Testis (tissue), 3 donors: ENCODE data around the gene C1QB. TPM values are rescaled to one million over a fixed set of nuclear protein-coding genes. Genes with fewer than 3 reads are reported as not detected.

Source experiments
- DNase-seq: peaks from one replicate; pipeline ENCODE4 v3.0.0-alpha.2; 2019
- H3K27ac ChIP-seq, 2 donors: fragments of 200-600 bp; sonication (generic); one replicate each; pipeline ENCODE4 v1.5.1; 2019
- H3K27me3 ChIP-seq: fragments of 200-600 bp; sonication (generic); one replicate; pipeline ENCODE4 v1.5.1; 2019
- H3K36me3 ChIP-seq: fragments of 200-600 bp; sonication (generic); one replicate; pipeline ENCODE4 v1.5.1; 2017; ENCODE audit warnings: low read depth; ENCODE audit errors: missing control alignments
- H3K4me1 ChIP-seq: fragments of 200-600 bp; sonication (generic); one replicate; pipeline ENCODE4 v1.5.1; 2019
- H3K4me3 ChIP-seq, 2 donors: fragments of 200-600 bp; sonication (generic); one replicate each; pipeline ENCODE4 v1.5.1; 2017 to 2019
- H3K9me3 ChIP-seq: fragments of 200-600 bp; sonication (generic); one replicate; pipeline ENCODE4 v1.5.1; 2017
- POLR2A ChIP-seq: fragments of 450-650 bp; IDR thresholded peaks from one replicate; pipeline ENCODE4 v1.6.1; 2017; ENCODE audit warnings: antibody characterized with exemption, mild to moderate bottlenecking, moderate library complexity
- whole genome bisulfite sequencing, 2 donors: methylation state at CpG; one replicate each; pipeline ENCODE4 v1.1.5; 2018; 5-methylcytosine and 5-hydroxymethylcytosine counted together
- intact Hi-C: fragments of 100-400 bp; cut with DNase I; formaldehyde crosslinking; loops from one replicate; pipeline ENCODE4 v1.15.1; 2023; ENCODE audit warnings: low total_unique reads
- polyA plus RNA-seq: library from polyadenylated mRNA; stranded (reverse); fragments of 350-450 nt; fragmentation: Illumina TruSeq; extraction: RNeasy Lipid Tissue Mini Kit (QIAGEN cat#74804); gene quantifications from one replicate; pipeline ENCODE4 v1.2.3, GENCODE V29; 2014; ENCODE audit warnings: low read depth, low replicate concordance; ENCODE audit not compliant: insufficient read depth
- total RNA-seq, 2 donors: library from RNA; depleted of rRNA; stranded (reverse); fragments of >200 nt; gene quantifications; one replicate each; pipeline ENCODE4 v1.2.3, GENCODE V29; 2016
- TF ChIP-seq, protein P1 (sequence below), 3 experiments: fragments of 450-650 bp in 2 of 3; fragments of 200-600 bp in 1 of 3; sonication (generic) in 1 of 3; IDR thresholded peaks; one replicate each; pipeline ENCODE4 v1.5.1; 2016 to 2019; ENCODE audit warnings: antibody characterized with exemption in 3 of 3, mild to moderate bottlenecking in 2 of 3, moderate library complexity in 1 of 3

C1QB gene
- total and polyA plus RNA-seq, 3 donors from 2014 or later: 16.8 to 155 (median 66.0) TPM

DNA sequence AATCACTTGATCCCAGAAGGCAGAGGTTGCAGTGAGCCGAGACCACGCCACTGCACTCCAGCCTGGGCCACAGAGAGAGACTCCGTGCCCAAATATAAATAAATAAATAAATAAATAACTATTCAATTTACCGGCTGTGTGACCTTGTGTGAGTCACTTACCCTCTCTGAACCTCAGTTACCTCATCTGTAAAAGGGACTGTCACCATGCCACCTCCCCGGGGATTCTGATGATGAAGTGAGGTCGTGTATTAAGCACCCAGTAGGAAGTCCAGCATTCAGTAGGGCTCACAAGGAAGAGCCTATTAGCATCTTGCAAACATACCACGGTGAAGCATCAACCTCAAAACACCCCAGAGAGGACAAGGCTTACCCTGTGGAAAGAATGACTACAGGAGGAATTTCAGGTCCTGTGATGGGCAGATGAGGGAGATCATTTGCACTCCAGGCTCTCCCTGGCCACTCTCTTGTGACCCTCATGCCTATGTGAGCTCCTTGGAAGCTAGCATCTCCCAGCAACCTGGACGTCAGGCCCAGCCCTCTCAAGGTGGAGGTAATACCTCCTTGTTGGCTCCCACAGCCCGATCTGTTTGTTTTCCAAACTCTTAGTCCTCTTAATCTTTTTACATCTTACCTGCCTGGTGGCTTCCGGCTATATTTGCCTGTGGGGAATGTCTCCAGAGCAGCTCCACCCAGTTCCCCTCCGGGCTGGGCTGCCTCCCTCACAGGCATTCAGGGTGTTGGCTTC is 24.2 kb upstream of the C1QB start:
- Histone ChIP-seq H3K4me1 (no peaks in the 10 kb centered on the region), H3K27ac (no peak overlapping the region), H3K9me3 (no peaks in the 10 kb centered on the region), H3K4me3 (no peak overlapping the region), H3K36me3 (no peaks in the 10 kb centered on the region), H3K27me3 (no peaks in the 10 kb centered on the region)
- no peak for DNase-seq
- 62 to 63% methylated on average over 11 of the region's 11 CpGs for WGBS, 2 donors
- no peak for TF ChIP-seq POLR2A
- TF ChIP-seq, protein P1, sequence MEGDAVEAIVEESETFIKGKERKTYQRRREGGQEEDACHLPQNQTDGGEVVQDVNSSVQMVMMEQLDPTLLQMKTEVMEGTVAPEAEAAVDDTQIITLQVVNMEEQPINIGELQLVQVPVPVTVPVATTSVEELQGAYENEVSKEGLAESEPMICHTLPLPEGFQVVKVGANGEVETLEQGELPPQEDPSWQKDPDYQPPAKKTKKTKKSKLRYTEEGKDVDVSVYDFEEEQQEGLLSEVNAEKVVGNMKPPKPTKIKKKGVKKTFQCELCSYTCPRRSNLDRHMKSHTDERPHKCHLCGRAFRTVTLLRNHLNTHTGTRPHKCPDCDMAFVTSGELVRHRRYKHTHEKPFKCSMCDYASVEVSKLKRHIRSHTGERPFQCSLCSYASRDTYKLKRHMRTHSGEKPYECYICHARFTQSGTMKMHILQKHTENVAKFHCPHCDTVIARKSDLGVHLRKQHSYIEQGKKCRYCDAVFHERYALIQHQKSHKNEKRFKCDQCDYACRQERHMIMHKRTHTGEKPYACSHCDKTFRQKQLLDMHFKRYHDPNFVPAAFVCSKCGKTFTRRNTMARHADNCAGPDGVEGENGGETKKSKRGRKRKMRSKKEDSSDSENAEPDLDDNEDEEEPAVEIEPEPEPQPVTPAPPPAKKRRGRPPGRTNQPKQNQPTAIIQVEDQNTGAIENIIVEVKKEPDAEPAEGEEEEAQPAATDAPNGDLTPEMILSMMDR (IDR thresholded peaks at IDR 0.05): no peak
- intact Hi-C loops: no loop called here

DNA sequence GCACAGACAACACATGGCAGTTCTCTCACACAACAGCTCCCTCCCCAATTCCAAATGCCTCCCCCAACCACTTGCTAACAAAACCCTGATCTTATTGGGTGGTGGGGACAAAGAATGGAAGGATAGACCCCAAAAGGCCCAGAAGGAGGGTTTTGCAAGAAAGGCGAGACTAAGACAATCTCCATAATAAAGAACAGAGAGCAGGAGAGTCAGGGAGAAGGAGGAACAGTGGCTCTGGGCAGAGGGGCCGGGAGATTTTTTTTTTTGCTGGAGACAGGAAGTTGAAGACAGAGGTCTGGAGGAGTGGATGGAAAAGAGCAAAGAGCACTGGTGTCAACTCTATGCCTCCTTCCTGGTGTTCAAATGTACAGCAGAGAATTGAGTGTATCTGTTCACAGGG is 23.1 kb upstream of the C1QB start:
- WGBS, 2 donors: 58 to 69% methylated on average over 2 of the region's 2 CpGs
- no peaks in the 10 kb centered on the region for H3K27me3 ChIP-seq

DNA sequence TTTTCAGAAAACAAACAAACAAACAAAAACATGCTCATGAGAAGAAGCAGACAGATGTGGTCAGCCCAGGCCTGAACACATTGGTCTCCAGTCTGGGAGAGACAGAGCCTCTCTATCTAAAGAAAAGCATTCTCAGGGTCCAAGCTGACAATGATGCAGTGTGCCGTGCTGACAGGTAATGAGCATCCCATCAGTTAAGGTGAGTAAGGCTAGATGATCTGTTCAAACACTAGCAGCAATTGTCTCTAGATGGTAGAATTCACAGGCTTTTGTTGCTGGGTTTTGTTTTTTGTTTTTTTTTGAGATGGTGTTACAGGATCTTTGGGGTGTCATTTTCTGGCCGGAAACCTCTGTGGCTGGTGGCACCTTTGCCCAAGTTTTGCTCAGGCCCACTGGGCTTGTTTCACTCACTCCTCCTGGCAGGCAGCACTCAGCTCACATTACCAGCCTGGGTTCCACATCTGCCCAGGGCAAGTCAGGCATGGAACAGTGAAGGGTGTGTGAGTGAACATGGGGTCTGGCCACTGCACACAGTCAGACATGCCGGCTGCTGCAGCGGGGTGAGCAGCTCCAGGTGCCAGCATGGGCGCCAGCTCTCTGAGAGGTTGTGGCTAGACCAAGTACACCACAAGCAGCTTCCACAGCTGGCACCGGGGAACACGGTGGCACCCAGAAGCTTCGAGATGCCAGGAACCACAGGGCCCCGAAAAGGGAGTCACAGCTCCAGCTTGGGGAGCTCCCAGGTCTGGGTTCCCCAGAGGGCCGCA is 19.2 kb upstream of the C1QB start:
- no peak overlapping the region for H3K4me3 ChIP-seq
- H3K9me3 ChIP-seq: no peaks in the 10 kb centered on the region
- no peak for DNase-seq
- intact Hi-C loops: no loop called here
- H3K36me3 ChIP-seq: no peaks in the 10 kb centered on the region
- 91% methylated on average over 10 of the region's 10 CpGs for WGBS, 2 donors
- no peak overlapping the region for H3K27ac ChIP-seq
- no peaks in the 10 kb centered on the region for H3K4me1 ChIP-seq
- TF ChIP-seq, protein P1 (IDR thresholded peaks at IDR 0.05): no peak
- TF ChIP-seq POLR2A: no peak
- no peaks in the 10 kb centered on the region for H3K27me3 ChIP-seq

More for the DNA sequence above, 23.1 kb upstream of the C1QB start:
- TF ChIP-seq, protein P1 (IDR thresholded peaks at IDR 0.05): no peak
- no peak for TF ChIP-seq POLR2A
- intact Hi-C loops: no loop called here
- no peaks in the 10 kb centered on the region for H3K4me1 ChIP-seq
- H3K27ac ChIP-seq: no peak overlapping the region
- DNase-seq: no peak
- no peaks in the 10 kb centered on the region for H3K9me3 ChIP-seq
- no peak overlapping the region for H3K4me3 ChIP-seq
- no peaks in the 10 kb centered on the region for H3K36me3 ChIP-seq

DNA sequence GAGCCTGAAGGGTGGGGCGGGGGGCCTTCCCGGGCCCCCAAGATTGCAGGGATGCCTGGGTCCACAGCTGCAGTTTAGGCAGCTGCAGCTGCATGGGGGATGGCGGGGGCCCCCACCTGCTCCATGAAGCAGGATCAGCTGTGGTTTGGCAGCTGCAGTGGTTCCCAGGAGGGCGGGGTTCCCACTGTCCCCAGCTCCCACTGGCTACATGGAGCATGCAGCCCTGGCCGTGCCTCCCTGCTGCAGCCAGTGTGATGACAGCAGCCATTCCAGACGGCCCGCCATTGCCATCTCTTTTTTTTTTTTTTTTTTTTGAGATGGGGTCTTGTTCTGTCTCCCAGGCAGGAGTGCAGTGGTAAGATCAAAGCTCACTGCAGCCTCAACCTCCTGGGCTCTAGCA is 17.6 kb upstream of the C1QB start:
- no peaks in the 10 kb centered on the region for H3K4me1 ChIP-seq
- H3K36me3 ChIP-seq: no peaks in the 10 kb centered on the region
- WGBS, 2 donors: 83 to 85% methylated on average over 6 to 7 of the region's 7 CpGs
- H3K27me3 ChIP-seq: no peaks in the 10 kb centered on the region
- no peak for TF ChIP-seq POLR2A
- TF ChIP-seq, protein P1 (IDR thresholded peaks at IDR 0.05): no peak
- intact Hi-C loops: no loop called here
- no peak overlapping the region for H3K4me3 ChIP-seq
- H3K9me3 ChIP-seq: no peaks in the 10 kb centered on the region
- DNase-seq: no peak
- no peak overlapping the region for H3K27ac ChIP-seq
